Mesothelial cell of epicardium (in vitro differentiated cells): ENCODE measurements around the gene ZNF268. TPM values are rescaled to one million over a fixed set of nuclear protein-coding genes. Genes with fewer than 3 reads are reported as not detected.

Experiments used
- DNase-seq, 2 experiments: peaks; one replicate each; pipeline ENCODE4 v3.0.0; 2021; ENCODE audit warnings: low spot score in 2 of 2; ENCODE audit not compliant: unreplicated experiment in 2 of 2
- H3K27ac Mint-ChIP-seq: 2 replicates; pipeline ENCODE4 v1.8.0; 2021; ENCODE audit warnings: mixed read lengths
- H3K27me3 Mint-ChIP-seq: 2 replicates; pipeline ENCODE4 v1.8.0; 2021; ENCODE audit warnings: low read depth, mixed read lengths
- H3K36me3 Mint-ChIP-seq: 2 replicates; pipeline ENCODE4 v1.8.0; 2021; ENCODE audit warnings: mixed read lengths
- H3K4me1 Mint-ChIP-seq: 2 replicates; pipeline ENCODE4 v1.8.0; 2021; ENCODE audit warnings: mixed read lengths
- H3K4me3 Mint-ChIP-seq: 2 replicates; pipeline ENCODE4 v1.8.0; 2021; ENCODE audit warnings: mild to moderate bottlenecking, moderate library complexity, mixed read lengths
- H3K9me3 Mint-ChIP-seq: 2 replicates; pipeline ENCODE4 v1.8.0; 2021; ENCODE audit warnings: mixed read lengths
- total RNA-seq: library from RNA; stranded (reverse); gene quantifications from 3 replicates; pipeline ENCODE4 v1.2.1, GENCODE V29; 2021
- TF ChIP-seq, protein P1 (sequence below): fragments of 200-600 bp; sonication (generic); IDR thresholded peaks from one replicate; pipeline ENCODE4 v1.5.0; 2021; ENCODE audit warnings: antibody characterized with exemption; ENCODE audit not compliant: unreplicated experiment

ZNF268 gene
- total RNA-seq, 1 donor from 2014 or later, result 30.3 TPM

DNA sequence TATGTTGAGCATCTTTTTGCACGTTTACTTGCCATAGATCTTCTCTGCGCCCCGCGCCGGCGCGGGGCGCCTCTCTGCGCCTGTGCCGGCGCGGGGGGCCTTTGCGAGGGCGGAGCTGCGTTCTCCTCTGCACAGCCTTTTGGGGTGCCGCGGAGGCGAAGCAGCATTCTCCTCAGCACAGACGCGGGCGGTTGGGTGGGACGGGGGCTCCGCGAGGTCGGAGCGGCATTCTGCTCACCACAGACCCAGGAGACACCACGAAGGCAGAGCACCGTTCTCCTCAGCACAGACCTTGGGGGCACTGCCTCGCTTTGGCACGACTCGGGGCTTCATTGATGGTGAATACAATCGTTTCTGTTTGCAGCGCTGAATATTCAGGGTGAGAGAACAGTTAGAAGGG lies 82.9 kb downstream of the ZNF268 start:
- Mint-ChIP-seq H3K27me3 (no peaks in the 10 kb centered on the region), H3K36me3 (no peaks in the 10 kb centered on the region), H3K27ac (no peak overlapping the region), H3K4me1 (no peaks in the 10 kb centered on the region), H3K9me3 (peaks cover 16% of the 10 kb centered on the region), H3K4me3 (no peak overlapping the region)
- no peak for DNase-seq
- TF ChIP-seq, protein P1, sequence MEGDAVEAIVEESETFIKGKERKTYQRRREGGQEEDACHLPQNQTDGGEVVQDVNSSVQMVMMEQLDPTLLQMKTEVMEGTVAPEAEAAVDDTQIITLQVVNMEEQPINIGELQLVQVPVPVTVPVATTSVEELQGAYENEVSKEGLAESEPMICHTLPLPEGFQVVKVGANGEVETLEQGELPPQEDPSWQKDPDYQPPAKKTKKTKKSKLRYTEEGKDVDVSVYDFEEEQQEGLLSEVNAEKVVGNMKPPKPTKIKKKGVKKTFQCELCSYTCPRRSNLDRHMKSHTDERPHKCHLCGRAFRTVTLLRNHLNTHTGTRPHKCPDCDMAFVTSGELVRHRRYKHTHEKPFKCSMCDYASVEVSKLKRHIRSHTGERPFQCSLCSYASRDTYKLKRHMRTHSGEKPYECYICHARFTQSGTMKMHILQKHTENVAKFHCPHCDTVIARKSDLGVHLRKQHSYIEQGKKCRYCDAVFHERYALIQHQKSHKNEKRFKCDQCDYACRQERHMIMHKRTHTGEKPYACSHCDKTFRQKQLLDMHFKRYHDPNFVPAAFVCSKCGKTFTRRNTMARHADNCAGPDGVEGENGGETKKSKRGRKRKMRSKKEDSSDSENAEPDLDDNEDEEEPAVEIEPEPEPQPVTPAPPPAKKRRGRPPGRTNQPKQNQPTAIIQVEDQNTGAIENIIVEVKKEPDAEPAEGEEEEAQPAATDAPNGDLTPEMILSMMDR, result no peak

Other genes with a start within 250 kb of the ZNF268 start
- gene ZNF605, start 225.2 kb upstream of the ZNF268 start, total RNA-seq, result 31.3 to 33.5 TPM (median 31.3 TPM) in 3 replicates
- 21.0 to 23.9 TPM (median 21.7 TPM) in 3 replicates for gene ZNF26, start 195.1 kb upstream of the ZNF268 start, total RNA-seq
- gene ZNF84, start 144.0 kb upstream of the ZNF268 start, total RNA-seq, result 95.9 to 101 TPM (median 96.1 TPM) in 3 replicates
- 26.5 to 29.2 TPM (median 29.1 TPM) in 3 replicates for gene ZNF140, start 100.6 kb upstream of the ZNF268 start, total RNA-seq
- 5.6 to 6.2 TPM (median 5.8 TPM) in 3 replicates for gene ZNF891, start 51.2 kb upstream of the ZNF268 start, total RNA-seq
- gene ZNF10, start 50.9 kb upstream of the ZNF268 start, total RNA-seq, result 26.0 to 30.6 TPM (median 27.6 TPM) in 3 replicates
- not detected in 3 replicates for gene ANHX, start 54.4 kb downstream of the ZNF268 start, total RNA-seq